Measurements from ENCODE around the gene TMEM258. TPM values are rescaled to one million over a fixed set of nuclear protein-coding genes. Genes with fewer than 3 reads are reported as not detected.
A peak's percentile ranks its signal among the peaks of the same experiment; 100 is the strongest.

Gene TMEM258
- total and polyA plus RNA-seq, 9 of the 15 experiments (the other 6 are each of a cell fraction or from before 2014, with no cell fraction given) = 97.2 to 856 (median 231) TPM

GRCh38 chr11:61792310-61793082 lies at the start of gene TMEM258, which contains the start of gene FEN1 (continued):
- TF ChIP-seq NR2F6 (CRISPR knock-in tag; IDR thresholded peaks at IDR 0.05) (no peak), HDGF (IDR thresholded peaks at IDR 0.05) (no peak), TFAM (CRISPR knock-in tag; conservative IDR thresholded peaks at IDR 0.05) (no peak), SIN3B (IDR thresholded peaks at IDR 0.05; ENCODE audit: low read depth) (peak; percentile 91)
- TF ChIP-seq, protein P1, sequence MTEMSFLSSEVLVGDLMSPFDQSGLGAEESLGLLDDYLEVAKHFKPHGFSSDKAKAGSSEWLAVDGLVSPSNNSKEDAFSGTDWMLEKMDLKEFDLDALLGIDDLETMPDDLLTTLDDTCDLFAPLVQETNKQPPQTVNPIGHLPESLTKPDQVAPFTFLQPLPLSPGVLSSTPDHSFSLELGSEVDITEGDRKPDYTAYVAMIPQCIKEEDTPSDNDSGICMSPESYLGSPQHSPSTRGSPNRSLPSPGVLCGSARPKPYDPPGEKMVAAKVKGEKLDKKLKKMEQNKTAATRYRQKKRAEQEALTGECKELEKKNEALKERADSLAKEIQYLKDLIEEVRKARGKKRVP (CRISPR knock-in tag; IDR thresholded peaks at IDR 0.05) = 0 out of 2 replicates have a peak, but pooled peaks have one; percentile 38

GRCh38 chr11:61841636-61842527 lies 49.5 kb upstream of the TMEM258 start:
- peak overlapping the region; percentile 61 for H2AFZ ChIP-seq (ENCODE audit: low read depth, low read length)
- FAIRE-seq (peak; percentile 97), ATAC-seq (peak; percentile 85), DNase-seq (ENCODE audit: extremely low read depth in 1 of 4, low spot score in 3 of 4) (peak; percentile 75 to 93 (median 82))
- H3K9ac ChIP-seq (ENCODE audit: insufficient read depth in 1 of 2, low read depth in 2 of 2, low read length in 2 of 2) = peak overlapping the region; percentile 68 to 90
- 5% methylated on average over 12 of the region's 12 CpGs for WGBS (ENCODE audit: insufficient coverage, low coverage, missing lambda C conversion rate)
- no peaks in the 10 kb centered on the region for H3K9me3 ChIP-seq (replicated peaks; ENCODE audit: control insufficient read depth, insufficient read depth, low read depth, low read length)
- BruUV-seq (replicated peaks) = TSS peak; percentile 78
- H3K27ac ChIP-seq (ENCODE audit: extremely low read depth, low read depth, low read length) = peak overlapping the region; percentile 90
- H3K4me3 ChIP-seq = no peak overlapping the region
- H3K4me2 ChIP-seq (ENCODE audit: insufficient read depth, low read length) = peak overlapping the region; percentile 73
- H3K79me2 ChIP-seq (ENCODE audit: control insufficient read depth, insufficient read depth, low read length) = peaks cover 8% of the 10 kb centered on the region; the same call in 2 of the 3 replicates
- no peaks in the 10 kb centered on the region for H3K27me3 ChIP-seq (ENCODE audit: control insufficient read depth in 2 of 2, insufficient read depth in 2 of 2, low read length in 2 of 2)
- intact Hi-C loops (cut with micrococcal nuclease) = no loop called here
- in situ Hi-C loops (cut with MboI) = no loop called here
- ChIA-PET POLR2A (interaction anchor here (0.7 to 1.6 kb wide), 9 partner anchors 9 to 121 kb away, joined by 3 to 6 read pairs (median 4); partner anchors contain the start of gene FADS1), CTCF (ENCODE audit: low intra/inter-chr PET ratio) (no interaction called here)
- peaks cover 45 to 61% of the 10 kb centered on the region in 2 experiments for H3K4me1 ChIP-seq (replicated peaks in 1 of 2; ENCODE audit: control insufficient read depth in 2 of 2, insufficient read depth in 2 of 2, low read length in 2 of 2)
- peaks cover 5% of the 10 kb centered on the region for H3K9me1 ChIP-seq (ENCODE audit: control insufficient read depth, insufficient read depth, low read length)
- H4K20me1 ChIP-seq (replicated peaks; ENCODE audit: control insufficient read depth, insufficient read depth, low read length) = no peaks in the 10 kb centered on the region
- peaks cover 18% of the 10 kb centered on the region for H3K36me3 ChIP-seq (ENCODE audit: control insufficient read depth, insufficient read depth, low read length)
- TF ChIP-seq, protein P2, sequence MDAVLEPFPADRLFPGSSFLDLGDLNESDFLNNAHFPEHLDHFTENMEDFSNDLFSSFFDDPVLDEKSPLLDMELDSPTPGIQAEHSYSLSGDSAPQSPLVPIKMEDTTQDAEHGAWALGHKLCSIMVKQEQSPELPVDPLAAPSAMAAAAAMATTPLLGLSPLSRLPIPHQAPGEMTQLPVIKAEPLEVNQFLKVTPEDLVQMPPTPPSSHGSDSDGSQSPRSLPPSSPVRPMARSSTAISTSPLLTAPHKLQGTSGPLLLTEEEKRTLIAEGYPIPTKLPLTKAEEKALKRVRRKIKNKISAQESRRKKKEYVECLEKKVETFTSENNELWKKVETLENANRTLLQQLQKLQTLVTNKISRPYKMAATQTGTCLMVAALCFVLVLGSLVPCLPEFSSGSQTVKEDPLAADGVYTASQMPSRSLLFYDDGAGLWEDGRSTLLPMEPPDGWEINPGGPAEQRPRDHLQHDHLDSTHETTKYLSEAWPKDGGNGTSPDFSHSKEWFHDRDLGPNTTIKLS (IDR thresholded peaks at IDR 0.05; ENCODE audit: borderline replicate concordance, low read depth) = no peak
- peak; percentile 81 for TF ChIP-seq MTA2 (IDR thresholded peaks at IDR 0.05; ENCODE audit: low read depth)
- peak; percentile 22 to 94; a peak in 3 of 4 replicates for TF ChIP-seq HDAC1 (IDR thresholded peaks at IDR 0.05)
- TF ChIP-seq, protein P3, sequence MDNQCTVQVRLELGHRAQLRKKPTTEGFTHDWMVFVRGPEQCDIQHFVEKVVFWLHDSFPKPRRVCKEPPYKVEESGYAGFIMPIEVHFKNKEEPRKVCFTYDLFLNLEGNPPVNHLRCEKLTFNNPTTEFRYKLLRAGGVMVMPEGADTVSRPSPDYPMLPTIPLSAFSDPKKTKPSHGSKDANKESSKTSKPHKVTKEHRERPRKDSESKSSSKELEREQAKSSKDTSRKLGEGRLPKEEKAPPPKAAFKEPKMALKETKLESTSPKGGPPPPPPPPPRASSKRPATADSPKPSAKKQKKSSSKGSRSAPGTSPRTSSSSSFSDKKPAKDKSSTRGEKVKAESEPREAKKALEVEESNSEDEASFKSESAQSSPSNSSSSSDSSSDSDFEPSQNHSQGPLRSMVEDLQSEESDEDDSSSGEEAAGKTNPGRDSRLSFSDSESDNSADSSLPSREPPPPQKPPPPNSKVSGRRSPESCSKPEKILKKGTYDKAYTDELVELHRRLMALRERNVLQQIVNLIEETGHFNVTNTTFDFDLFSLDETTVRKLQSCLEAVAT (IDR thresholded peaks at IDR 0.05) = peak in 1 of 2 experiments; percentile 67; a peak in 1 of 4 replicates
- TF ChIP-seq, protein P4, sequence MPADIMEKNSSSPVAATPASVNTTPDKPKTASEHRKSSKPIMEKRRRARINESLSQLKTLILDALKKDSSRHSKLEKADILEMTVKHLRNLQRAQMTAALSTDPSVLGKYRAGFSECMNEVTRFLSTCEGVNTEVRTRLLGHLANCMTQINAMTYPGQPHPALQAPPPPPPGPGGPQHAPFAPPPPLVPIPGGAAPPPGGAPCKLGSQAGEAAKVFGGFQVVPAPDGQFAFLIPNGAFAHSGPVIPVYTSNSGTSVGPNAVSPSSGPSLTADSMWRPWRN (IDR thresholded peaks at IDR 0.05; ENCODE audit: low read depth) = peak; percentile 57; the same call in 1 of the 2 replicates

All from K562 (cell line).